ENCODE results near the gene PTPN23. TPM values are rescaled to one million over a fixed set of nuclear protein-coding genes. Genes with fewer than 3 reads are reported as not detected.
A peak's percentile ranks its signal among the peaks of the same experiment; 100 is the strongest.

The PTPN23 gene
- polyA plus RNA-seq, 1 donor from 2014 or later = 36.2 TPM

- Histone ChIP-seq H3K36me3 (ENCODE audit: insufficient read depth, low read length) (no peaks in the 10 kb centered on the region), H3K9me3 (ENCODE audit: low read length) (no peaks in the 10 kb centered on the region), H3F3A (ENCODE audit: insufficient read depth, low read length, poor library complexity, severe bottlenecking) (no peaks in the 10 kb centered on the region), H2AFZ (ENCODE audit: low read depth, low read length) (peak overlapping the region; percentile 93), H3K4me2 (ENCODE audit: low read length) (peak overlapping the region; percentile 90), H4K20me1 (ENCODE audit: insufficient read depth) (no peaks in the 10 kb centered on the region), H3K9ac (ENCODE audit: low read length) (peak overlapping the region; percentile 90), H3K4me3 (ENCODE audit: low read length) (peak overlapping the region; percentile 75), H3K27ac (ENCODE audit: low read length) (peak overlapping the region; percentile 89), H3K79me2 (replicated peaks; ENCODE audit: insufficient read depth, low read length) (peaks cover 22% of the 10 kb centered on the region), H3K9me2 (ENCODE audit: insufficient read depth, low read length) (no peaks in the 10 kb centered on the region), H3K27me3 (ENCODE audit: insufficient read depth, low read depth, low read length) (no peaks in the 10 kb centered on the region)
- no peak for TF ChIP-seq REST (IDR thresholded peaks at IDR 0.05; ENCODE audit: borderline replicate concordance)
- TF ChIP-seq CTCF (IDR thresholded peaks at IDR 0.05; ENCODE audit: poor library complexity, severe bottlenecking) = peak; percentile 41
- no peak for TF ChIP-seq MXI1 (conservative IDR thresholded peaks at IDR 0.05; ENCODE audit: poor library complexity, severe bottlenecking)
These were observed 708 bp upstream of the PTPN23 start for GRCh38 chr3:47380026-47380600.

GRCh38 chr3:47381317-47382157 lies 716 bp downstream of the PTPN23 start:
- no peaks in the 10 kb centered on the region for H3F3A ChIP-seq (ENCODE audit: insufficient read depth, low read length, poor library complexity, severe bottlenecking)
- TF ChIP-seq SMC3 (conservative IDR thresholded peaks at IDR 0.05; ENCODE audit: poor library complexity) (no peak), RAD21 (conservative IDR thresholded peaks at IDR 0.05) (no peak), EP300 (conservative IDR thresholded peaks at IDR 0.05; ENCODE audit: poor library complexity, severe bottlenecking) (no peak), EZH2 (IDR thresholded peaks at IDR 0.05; ENCODE audit: borderline replicate concordance, insufficient read depth, low read length, poor library complexity, severe bottlenecking) (no peak), POLR2AphosphoS5 (IDR thresholded peaks at IDR 0.05) (no peak), REST (IDR thresholded peaks at IDR 0.05; ENCODE audit: borderline replicate concordance) (no peak), TAF1 (IDR thresholded peaks at IDR 0.05; ENCODE audit: low read depth) (no peak), CTCF (IDR thresholded peaks at IDR 0.05; ENCODE audit: poor library complexity, severe bottlenecking) (no peak), MXI1 (conservative IDR thresholded peaks at IDR 0.05; ENCODE audit: poor library complexity, severe bottlenecking) (no peak)
- H4K20me1 ChIP-seq (ENCODE audit: insufficient read depth) = no peaks in the 10 kb centered on the region
- H3K9ac ChIP-seq (ENCODE audit: low read length) = peak overlapping the region; percentile 90
- H3K79me2 ChIP-seq (replicated peaks; ENCODE audit: insufficient read depth, low read length) = peaks cover 26% of the 10 kb centered on the region
- H3K27ac ChIP-seq (ENCODE audit: low read length) = peak overlapping the region; percentile 89
- peak overlapping the region; percentile 71 for H2AFZ ChIP-seq (ENCODE audit: low read depth, low read length)
- H3K4me2 ChIP-seq (ENCODE audit: low read length) = peak overlapping the region; percentile 76
- H3K4me3 ChIP-seq (ENCODE audit: low read length) = peak overlapping the region; percentile 75
- no peaks in the 10 kb centered on the region for H3K36me3 ChIP-seq (ENCODE audit: insufficient read depth, low read length)
- no peaks in the 10 kb centered on the region for H3K9me2 ChIP-seq (ENCODE audit: insufficient read depth, low read length)
- H3K27me3 ChIP-seq (ENCODE audit: insufficient read depth, low read depth, low read length) = no peaks in the 10 kb centered on the region
- H3K9me3 ChIP-seq (ENCODE audit: low read length) = no peaks in the 10 kb centered on the region

Measured in neural cell (in vitro differentiated cells).